Upper lobe of left lung (tissue), 4 donors: ENCODE measurements around the gene SIDT2.

Source experiments
- EP300 ChIP-seq, 4 donors: sonication (generic); formaldehyde crosslinking; IDR thresholded peaks; one replicate each; pipeline ENCODE4 v1.5.1; 2017; ENCODE audit warnings: antibody characterized with exemption in 4 of 4, control low read depth in 2 of 4
- POLR2A ChIP-seq, 4 donors: fragments of 450-650 bp; IDR thresholded peaks; one replicate each; pipeline ENCODE4 v1.5.1; 2016 to 2017; ENCODE audit warnings: antibody characterized with exemption in 4 of 4, mild to moderate bottlenecking in 2 of 4
- POLR2AphosphoS5 ChIP-seq, 2 donors: sonication (generic); formaldehyde crosslinking; IDR thresholded peaks; one replicate each; pipeline ENCODE4 v1.5.1; 2017; ENCODE audit warnings: antibody characterized with exemption in 2 of 2
- TF ChIP-seq, protein P1 (sequence below), 6 experiments: fragments of 450-650 bp in 4 of 6; fragments of 200-600 bp in 2 of 6; sonication (generic) in 2 of 6; IDR thresholded peaks; one replicate each; pipeline ENCODE4 v1.5.1; 2016 to 2019; ENCODE audit warnings: antibody characterized with exemption in 6 of 6

DNA sequence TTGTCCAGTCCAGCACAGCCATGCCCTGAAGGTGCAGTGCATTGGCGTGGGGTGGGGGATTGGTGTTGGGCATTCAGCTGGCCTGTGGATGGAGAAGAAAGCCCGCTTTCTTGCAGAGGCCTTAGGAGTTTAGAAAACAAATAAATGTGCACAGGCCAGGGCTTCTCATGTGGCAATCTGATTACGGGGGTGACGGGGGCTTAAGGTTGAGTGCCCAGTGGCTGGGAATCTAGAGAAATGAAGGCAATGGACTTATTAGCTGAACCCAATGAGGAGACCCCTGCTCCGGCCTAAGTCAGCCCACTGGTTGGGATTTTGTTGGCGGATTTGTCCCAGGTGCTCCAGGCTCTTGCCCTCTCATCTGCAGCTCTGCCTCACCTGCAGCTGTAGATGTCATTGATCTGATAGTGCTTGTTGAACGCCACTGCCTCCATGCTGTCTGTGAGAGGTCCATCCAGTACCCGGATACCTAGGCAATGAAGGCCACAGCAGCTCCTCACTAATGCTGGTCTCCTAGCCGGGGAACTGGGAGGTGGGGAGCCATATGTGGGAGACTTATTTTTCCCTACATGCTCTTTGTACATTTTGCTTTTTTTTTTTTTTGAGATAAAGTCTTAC is 47.1 kb downstream of the SIDT2 start:
- TF ChIP-seq POLR2A (IDR thresholded peaks at IDR 0.05): no peak
- TF ChIP-seq, protein P1, sequence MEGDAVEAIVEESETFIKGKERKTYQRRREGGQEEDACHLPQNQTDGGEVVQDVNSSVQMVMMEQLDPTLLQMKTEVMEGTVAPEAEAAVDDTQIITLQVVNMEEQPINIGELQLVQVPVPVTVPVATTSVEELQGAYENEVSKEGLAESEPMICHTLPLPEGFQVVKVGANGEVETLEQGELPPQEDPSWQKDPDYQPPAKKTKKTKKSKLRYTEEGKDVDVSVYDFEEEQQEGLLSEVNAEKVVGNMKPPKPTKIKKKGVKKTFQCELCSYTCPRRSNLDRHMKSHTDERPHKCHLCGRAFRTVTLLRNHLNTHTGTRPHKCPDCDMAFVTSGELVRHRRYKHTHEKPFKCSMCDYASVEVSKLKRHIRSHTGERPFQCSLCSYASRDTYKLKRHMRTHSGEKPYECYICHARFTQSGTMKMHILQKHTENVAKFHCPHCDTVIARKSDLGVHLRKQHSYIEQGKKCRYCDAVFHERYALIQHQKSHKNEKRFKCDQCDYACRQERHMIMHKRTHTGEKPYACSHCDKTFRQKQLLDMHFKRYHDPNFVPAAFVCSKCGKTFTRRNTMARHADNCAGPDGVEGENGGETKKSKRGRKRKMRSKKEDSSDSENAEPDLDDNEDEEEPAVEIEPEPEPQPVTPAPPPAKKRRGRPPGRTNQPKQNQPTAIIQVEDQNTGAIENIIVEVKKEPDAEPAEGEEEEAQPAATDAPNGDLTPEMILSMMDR (IDR thresholded peaks at IDR 0.05): no peak
- no peak for TF ChIP-seq POLR2AphosphoS5 (IDR thresholded peaks at IDR 0.05)
- TF ChIP-seq EP300 (IDR thresholded peaks at IDR 0.05): no peak
